A549 (cell line): ENCODE measurements around the gene PAK1.

Experiments used
- CBX2 ChIP-seq: fragments of 200-600 bp; sonication (generic); IDR thresholded peaks from 2 replicates; pipeline ENCODE4 v1.6.1; 2016; ENCODE audit warnings: low read depth, mild to moderate bottlenecking, borderline replicate concordance
- CTCF ChIP-seq: fragments of >200 bp; sonication (Bioruptor Twin); formaldehyde crosslinking; IDR thresholded peaks from 3 replicates; pipeline ENCODE4 v1.5.1; 2016
- HMGXB4 ChIP-seq: fragments of 250-450 bp; sonication (Bioruptor Pico); IDR thresholded peaks from 2 replicates; pipeline ENCODE4 v1.5.0; 2021; ENCODE audit warnings: mild to moderate bottlenecking, moderate library complexity, borderline replicate concordance
- MAX ChIP-seq: IDR thresholded peaks from 2 replicates; pipeline ENCODE4 v1.6.1; 2012
- MYC ChIP-seq: IDR thresholded peaks from 2 replicates; pipeline ENCODE4 v1.6.1; 2012; ENCODE audit warnings: mild to moderate bottlenecking, inconsistent platforms, low read length, improper control_type of control experiment, borderline replicate concordance
- NR3C1 ChIP-seq: fragments of >200 bp; sonication (Bioruptor Twin); formaldehyde crosslinking; IDR thresholded peaks from 3 replicates; pipeline ENCODE4 v1.6.1; 2017
- PBX3 ChIP-seq: IDR thresholded peaks from 2 replicates; pipeline ENCODE4 v1.6.1; 2012
- POLR2A ChIP-seq: IDR thresholded peaks from 2 replicates; pipeline ENCODE4 v1.6.1; 2012; ENCODE audit warnings: mild to moderate bottlenecking, low read length
- POLR2AphosphoS2 ChIP-seq: conservative IDR thresholded peaks from 2 replicates; pipeline ENCODE4 v1.6.1; 2012; ENCODE audit warnings: low read length, improper control_type of control experiment, inconsistent platforms
- RCOR1 ChIP-seq: fragments of 150-350 bp; IDR thresholded peaks from 2 replicates; pipeline ENCODE4 v1.6.1; 2014; ENCODE audit warnings: antibody characterized with exemption, low read length, low read depth
- REST ChIP-seq: fragments of 200-600 bp; sonication (generic); IDR thresholded peaks from 2 replicates; pipeline ENCODE4 v1.6.1; 2016; ENCODE audit warnings: antibody characterized with exemption, mild to moderate bottlenecking, moderate library complexity
- TP53 ChIP-seq: fragments of 250-450 bp; sonication (Bioruptor Pico); IDR thresholded peaks from 2 replicates; pipeline ENCODE4 v1.5.0; 2021; ENCODE audit warnings: mild to moderate bottlenecking, moderate library complexity

GRCh38 chr11:77431813-77432212 lies 42.1 kb downstream of the PAK1 start:
- TF ChIP-seq TP53 (CRISPR knock-in tag) = no peak
- no peak for TF ChIP-seq NR3C1
- TF ChIP-seq CTCF = no peak
- no peak for TF ChIP-seq POLR2A
- no peak for TF ChIP-seq REST
- TF ChIP-seq MAX = no peak
- TF ChIP-seq RCOR1 = no peak
- no peak for TF ChIP-seq HMGXB4
- no peak for TF ChIP-seq PBX3
- TF ChIP-seq CBX2 = no peak
- TF ChIP-seq POLR2AphosphoS2 = no peak
- no peak for TF ChIP-seq MYC
